T-cell (primary cell): Measurements from ENCODE around the gene MANBA. TPM values are rescaled to one million over a fixed set of nuclear protein-coding genes. Genes with fewer than 3 reads are reported as not detected.

Source experiments
- ATAC-seq, 4 experiments: fragments of 200-7000 bp in 3 of 4; fragments of 150-1000 bp in 1 of 4; cut with Tn5 transposase; replicated peaks in 1 of 4; 1 replicate in 3 of 4; 2 replicates in 1 of 4; pipeline ENCODE4 v1.10.0; 2021; ENCODE audit warnings: moderate library complexity in 3 of 4, mild to moderate bottlenecking in 2 of 4, moderate number of reproducible peaks in 1 of 4
- CTCF ChIA-PET, 2 donors: fragments of 300-600 bp; sonication (Branson Sonifier 250); formaldehyde crosslinking; loops; one replicate each; lab custom pipeline; 2022; ENCODE audit warnings: antibody characterized with exemption in 2 of 2; lab: Charles Lee
- POLR2A ChIA-PET, 2 donors: fragments of 300-600 bp; sonication (Branson Sonifier 250); formaldehyde crosslinking; loops; one replicate each; lab custom pipeline; 2022; ENCODE audit warnings: antibody characterized with exemption in 2 of 2; lab: Charles Lee
- DNase-seq, 35 experiments: peaks; one replicate each; pipeline versions ENCODE4 v3.0.0 to v3.0.0-alpha.2; 2013 to 2023
- H3K27ac ChIP-seq: one replicate; pipeline ENCODE4 v1.5.1; 2013; ENCODE audit warnings: low read length
- H3K27me3 ChIP-seq, 2 experiments: replicated peaks in 1 of 2; 1 replicate in 1 of 2; 2 replicates in 1 of 2; pipeline versions ENCODE4 v1.6.1 to v1.7.0; 2013; ENCODE audit warnings: low read length in 1 of 2, mixed read lengths in 1 of 2; ENCODE audit not compliant: control insufficient read depth in 2 of 2, insufficient read depth in 2 of 2; ENCODE audit errors: extremely low read depth in 1 of 2
- H3K36me3 ChIP-seq, 2 donors: 1 replicate in 1 of 2; 2 replicates in 1 of 2; pipeline versions ENCODE4 v1.6.1 to v1.7.0; 2013; ENCODE audit warnings: low read length in 1 of 2; ENCODE audit not compliant: control insufficient read depth in 2 of 2, insufficient read depth in 1 of 2; ENCODE audit errors: extremely low read depth in 1 of 2
- H3K4me1 ChIP-seq, 2 experiments: 1 replicate in 1 of 2; 2 replicates in 1 of 2; pipeline versions ENCODE4 v1.6.1 to v1.7.0; 2013; ENCODE audit warnings: low read length in 2 of 2, mixed read lengths in 1 of 2; ENCODE audit not compliant: insufficient read depth in 2 of 2, control insufficient read depth in 1 of 2; ENCODE audit errors: extremely low read depth in 1 of 2
- H3K4me3 ChIP-seq, 2 donors: 1 replicate in 1 of 2; 2 replicates in 1 of 2; pipeline versions ENCODE4 v1.5.1 to v1.7.0; 2013; ENCODE audit warnings: mild to moderate bottlenecking in 2 of 2, low read length in 1 of 2, moderate library complexity in 1 of 2; ENCODE audit not compliant: control insufficient read depth in 1 of 2; ENCODE audit errors: extremely low read depth in 1 of 2
- H3K9me3 ChIP-seq: 2 replicates; pipeline ENCODE4 v1.7.0; 2013
- H3K27ac Mint-ChIP-seq, 2 donors: one replicate each; pipeline ENCODE4 v1.8.0; 2020 to 2021; ENCODE audit warnings: mild to moderate bottlenecking in 2 of 2, mixed read lengths in 2 of 2
- H3K27me3 Mint-ChIP-seq, 2 donors: one replicate each; pipeline ENCODE4 v1.8.0; 2021 to 2022; ENCODE audit warnings: mixed read lengths in 2 of 2
- H3K36me3 Mint-ChIP-seq: one replicate; pipeline ENCODE4 v1.8.0; 2021; ENCODE audit warnings: mixed read lengths
- H3K4me1 Mint-ChIP-seq, 3 donors: one replicate each; pipeline ENCODE4 v1.8.0; 2020 to 2022; ENCODE audit warnings: mixed read lengths in 3 of 3, mild to moderate bottlenecking in 1 of 3
- H3K4me3 Mint-ChIP-seq, 3 donors: one replicate each; pipeline ENCODE4 v1.8.0; 2020 to 2022; ENCODE audit warnings: mild to moderate bottlenecking in 3 of 3, mixed read lengths in 3 of 3, moderate library complexity in 3 of 3
- H3K9me3 Mint-ChIP-seq, 3 donors: one replicate each; pipeline ENCODE4 v1.8.0; 2020 to 2022; ENCODE audit warnings: mixed read lengths in 3 of 3
- WGBS: methylation state at CpG from one replicate; pipeline ENCODE4 v1.1.5; 2013; ENCODE audit warnings: missing lambda C conversion rate; ENCODE audit not compliant: insufficient coverage; 5-methylcytosine and 5-hydroxymethylcytosine counted together
- total RNA-seq, 35 experiments: library from RNA in 6 of 35; stranded (reverse) in 6 of 35; fragments of 120-200 nt in 1 of 35; gene quantifications; one replicate each; pipeline versions ENCODE4 v1.2.1 to v1.2.4 and lab custom pipeline; 2013 to 2026

Gene MANBA
- total RNA-seq, 5 donors from 2014 or later (not counting 1 experiment from before 2014, with no cell fraction given): 20.8 to 27.8 (median 24.2) TPM

GRCh38 chr4:102678695-102679335, 82.0 kb downstream of the MANBA start:
- CTCF ChIA-PET: interaction anchor here in 1 of 2 donors (0.6 kb wide), 1 partner anchor 412 kb away, joined by 3 read pairs; no protein-coding TSS in a partner anchor

GRCh38 chr4:102678107-102678506, 82.7 kb downstream of the MANBA start:
- DNase-seq (no peak), ATAC-seq (no peak)
- CTCF ChIA-PET: no interaction called here
- H3K27ac ChIP-seq: no peak overlapping the region
- POLR2A ChIA-PET: no interaction called here
- H3K9me3 Mint-ChIP-seq: no peaks in the 10 kb centered on the region
- no peak overlapping the region for H3K4me3 ChIP-seq
- H3K36me3 Mint-ChIP-seq: peaks cover 34% of the 10 kb centered on the region
- H3K27ac Mint-ChIP-seq: no peak overlapping the region
- no peaks in the 10 kb centered on the region for H3K27me3 Mint-ChIP-seq
- no peaks in the 10 kb centered on the region for H3K9me3 ChIP-seq
- H3K36me3 ChIP-seq: peaks cover 2 to 16% of the 10 kb centered on the region in 2 donors
- no peak overlapping the region for H3K4me3 Mint-ChIP-seq
- peaks cover 10 to 14% (median 10%) of the 10 kb centered on the region in 3 donors for H3K4me1 Mint-ChIP-seq
- peaks cover 2 to 10% of the 10 kb centered on the region in 2 experiments for H3K4me1 ChIP-seq
- H3K27me3 ChIP-seq: no peaks in the 10 kb centered on the region
- no CpG with 5 or more reads among the region's 2 CpGs for WGBS

More at GRCh38 chr4:102678695-102679335, 82.0 kb downstream of the MANBA start:
- Mint-ChIP-seq H3K27ac (no peak overlapping the region), H3K9me3 (no peaks in the 10 kb centered on the region), H3K36me3 (peaks cover 32% of the 10 kb centered on the region), H3K4me3 (no peak overlapping the region), H3K27me3 (no peaks in the 10 kb centered on the region), H3K4me1 (peaks cover 10 to 11% (median 10%) of the 10 kb centered on the region in 3 donors)
- no peak for ATAC-seq
- H3K27me3 ChIP-seq: no peaks in the 10 kb centered on the region
- peaks cover 2 to 16% of the 10 kb centered on the region in 2 donors for H3K36me3 ChIP-seq
- WGBS: 100% methylated on average over 1 of the region's 4 CpGs
- no peaks in the 10 kb centered on the region for H3K9me3 ChIP-seq
- no peak for DNase-seq
- H3K27ac ChIP-seq: no peak overlapping the region
- POLR2A ChIA-PET: no interaction called here
- H3K4me3 ChIP-seq: no peak overlapping the region
- H3K4me1 ChIP-seq: peaks cover 2 to 8% of the 10 kb centered on the region in 2 experiments

GRCh38 chr4:102675141-102675540, 85.6 kb downstream of the MANBA start:
- H3K4me3 ChIP-seq: no peak overlapping the region
- H3K4me3 Mint-ChIP-seq: no peak overlapping the region
- ChIA-PET POLR2A (interaction anchor here in 1 of 2 donors (0.7 kb wide), 1 partner anchor 1309 kb away, joined by 6 read pairs; no protein-coding TSS in a partner anchor), CTCF (no interaction called here)
- H3K9me3 Mint-ChIP-seq: no peaks in the 10 kb centered on the region
- H3K27ac Mint-ChIP-seq: no peak overlapping the region
- peaks cover 2 to 10% of the 10 kb centered on the region in 2 experiments for H3K4me1 ChIP-seq
- H3K9me3 ChIP-seq: no peaks in the 10 kb centered on the region
- no peak overlapping the region for H3K27ac ChIP-seq
- H3K27me3 Mint-ChIP-seq: no peaks in the 10 kb centered on the region
- H3K4me1 Mint-ChIP-seq: peaks cover 10 to 14% (median 10%) of the 10 kb centered on the region in 3 donors
- H3K36me3 ChIP-seq: peaks cover 0 to 2% of the 10 kb centered on the region in 2 donors
- peaks cover 20% of the 10 kb centered on the region for H3K36me3 Mint-ChIP-seq
- no CpG with 5 or more reads among the region's 1 CpG for WGBS
- H3K27me3 ChIP-seq: no peaks in the 10 kb centered on the region
- no peak for DNase-seq
- ATAC-seq: no peak

- WGBS: no CpG with 5 or more reads among the region's 1 CpG
- ATAC-seq: no peak
Measured at GRCh38 chr4:102667001-102667400, 93.8 kb downstream of the MANBA start.

GRCh38 chr4:102665527-102665926, 95.2 kb downstream of the MANBA start:
- H3K9me3 Mint-ChIP-seq: no peaks in the 10 kb centered on the region
- no peak overlapping the region for H3K27ac ChIP-seq
- no peaks in the 10 kb centered on the region for H3K27me3 Mint-ChIP-seq
- H3K27ac Mint-ChIP-seq: no peak overlapping the region
- H3K4me3 Mint-ChIP-seq: no peak overlapping the region
- H3K9me3 ChIP-seq: no peaks in the 10 kb centered on the region
- H3K4me1 ChIP-seq: no peaks in the 10 kb centered on the region
- no peaks in the 10 kb centered on the region for H3K4me1 Mint-ChIP-seq
- POLR2A ChIA-PET: no interaction called here
- peaks cover 0 to 11% of the 10 kb centered on the region in 2 donors for H3K36me3 ChIP-seq
- peaks cover 53% of the 10 kb centered on the region for H3K36me3 Mint-ChIP-seq
- CTCF ChIA-PET: no interaction called here
- WGBS: no CpG with 5 or more reads among the region's 3 CpGs
- no peak overlapping the region for H3K4me3 ChIP-seq
- H3K27me3 ChIP-seq: no peaks in the 10 kb centered on the region
- DNase-seq (no peak), ATAC-seq (no peak)

More at GRCh38 chr4:102667001-102667400, 93.8 kb downstream of the MANBA start:
- H3K27me3 Mint-ChIP-seq: no peaks in the 10 kb centered on the region
- ChIA-PET POLR2A (no interaction called here), CTCF (no interaction called here)
- H3K4me1 ChIP-seq: no peaks in the 10 kb centered on the region
- H3K4me1 Mint-ChIP-seq: no peaks in the 10 kb centered on the region
- no peaks in the 10 kb centered on the region for H3K27me3 ChIP-seq
- peaks cover 54% of the 10 kb centered on the region for H3K36me3 Mint-ChIP-seq
- H3K9me3 Mint-ChIP-seq: no peaks in the 10 kb centered on the region
- no peak overlapping the region for H3K27ac Mint-ChIP-seq
- H3K27ac ChIP-seq: no peak overlapping the region
- peaks cover 0 to 9% of the 10 kb centered on the region in 2 donors for H3K36me3 ChIP-seq
- no peak for DNase-seq
- no peak overlapping the region for H3K4me3 ChIP-seq
- no peaks in the 10 kb centered on the region for H3K9me3 ChIP-seq
- H3K4me3 Mint-ChIP-seq: no peak overlapping the region

GRCh38 chr4:102663073-102663472, 97.7 kb downstream of the MANBA start:
- Histone ChIP-seq H3K9me3 (no peaks in the 10 kb centered on the region), H3K27ac (no peak overlapping the region), H3K4me3 (no peak overlapping the region), H3K36me3 (peaks cover 0 to 18% of the 10 kb centered on the region in 2 donors), H3K27me3 (no peaks in the 10 kb centered on the region), H3K4me1 (no peaks in the 10 kb centered on the region)
- H3K36me3 Mint-ChIP-seq: peaks cover 43% of the 10 kb centered on the region
- no peaks in the 10 kb centered on the region for H3K4me1 Mint-ChIP-seq
- no CpG with 5 or more reads among the region's 1 CpG for WGBS
- no peak for DNase-seq
- H3K27ac Mint-ChIP-seq: no peak overlapping the region
- ChIA-PET CTCF (no interaction called here), POLR2A (no interaction called here)
- H3K27me3 Mint-ChIP-seq: no peaks in the 10 kb centered on the region
- H3K9me3 Mint-ChIP-seq: no peaks in the 10 kb centered on the region
- H3K4me3 Mint-ChIP-seq: no peak overlapping the region
- ATAC-seq: no peak
